GM06990 (cell line): ENCODE measurements around the gene SUPT6H.

Source experiments
- DNase-seq: peaks from one replicate; pipeline ENCODE4 v3.0.0-alpha.2; 2011; ENCODE audit not compliant: insufficient read length; ENCODE audit errors: extremely low read depth
- H3K27me3 ChIP-seq: replicated peaks from 2 replicates; pipeline ENCODE4 v1.6.0; 2011; ENCODE audit warnings: low read length; ENCODE audit not compliant: control insufficient read depth, insufficient read depth
- H3K36me3 ChIP-seq: 2 replicates; pipeline ENCODE4 v1.5.1; 2011; ENCODE audit warnings: low read length; ENCODE audit not compliant: control insufficient read depth, insufficient read depth
- H3K4me3 ChIP-seq: replicated peaks from 2 replicates; pipeline ENCODE4 v1.5.1; 2011; ENCODE audit warnings: low read depth, mild to moderate bottlenecking, control low read depth, low read length
- TF ChIP-seq, protein P1 (sequence below): IDR thresholded peaks from 2 replicates; pipeline ENCODE4 v1.5.1; 2011; ENCODE audit warnings: low read length, control low read depth, mild to moderate bottlenecking, inconsistent platforms; ENCODE audit not compliant: insufficient read depth, poor library complexity, severe bottlenecking

SUPT6H gene

DNA sequence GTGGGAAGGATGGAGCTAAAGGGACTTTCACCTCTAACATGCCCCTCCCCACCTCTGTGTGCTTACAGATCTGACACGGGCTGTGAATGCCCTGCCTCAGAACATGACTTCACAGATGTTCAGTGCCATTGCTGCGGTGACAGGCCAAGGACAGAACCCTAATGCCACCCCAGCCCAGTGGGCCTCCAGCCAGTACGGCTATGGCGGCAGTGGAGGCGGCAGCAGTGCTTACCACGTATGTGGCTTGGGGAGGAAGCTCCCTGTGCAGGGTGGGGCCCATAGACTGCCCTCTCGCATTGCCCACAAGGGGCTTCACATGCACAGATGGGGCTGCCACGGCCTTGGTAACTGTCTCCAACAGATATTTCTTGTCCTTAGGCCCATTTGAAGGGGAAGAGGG is 38.3 kb downstream of the SUPT6H start:
- Histone ChIP-seq H3K4me3 (no peak overlapping the region), H3K27me3 (no peaks in the 10 kb centered on the region), H3K36me3 (peaks cover 66% of the 10 kb centered on the region)
- TF ChIP-seq, protein P1, sequence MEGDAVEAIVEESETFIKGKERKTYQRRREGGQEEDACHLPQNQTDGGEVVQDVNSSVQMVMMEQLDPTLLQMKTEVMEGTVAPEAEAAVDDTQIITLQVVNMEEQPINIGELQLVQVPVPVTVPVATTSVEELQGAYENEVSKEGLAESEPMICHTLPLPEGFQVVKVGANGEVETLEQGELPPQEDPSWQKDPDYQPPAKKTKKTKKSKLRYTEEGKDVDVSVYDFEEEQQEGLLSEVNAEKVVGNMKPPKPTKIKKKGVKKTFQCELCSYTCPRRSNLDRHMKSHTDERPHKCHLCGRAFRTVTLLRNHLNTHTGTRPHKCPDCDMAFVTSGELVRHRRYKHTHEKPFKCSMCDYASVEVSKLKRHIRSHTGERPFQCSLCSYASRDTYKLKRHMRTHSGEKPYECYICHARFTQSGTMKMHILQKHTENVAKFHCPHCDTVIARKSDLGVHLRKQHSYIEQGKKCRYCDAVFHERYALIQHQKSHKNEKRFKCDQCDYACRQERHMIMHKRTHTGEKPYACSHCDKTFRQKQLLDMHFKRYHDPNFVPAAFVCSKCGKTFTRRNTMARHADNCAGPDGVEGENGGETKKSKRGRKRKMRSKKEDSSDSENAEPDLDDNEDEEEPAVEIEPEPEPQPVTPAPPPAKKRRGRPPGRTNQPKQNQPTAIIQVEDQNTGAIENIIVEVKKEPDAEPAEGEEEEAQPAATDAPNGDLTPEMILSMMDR, result no peak
- DNase-seq, result no peak

- Histone ChIP-seq H3K4me3 (no peak overlapping the region), H3K27me3 (no peaks in the 10 kb centered on the region)
- TF ChIP-seq, protein P1, result no peak
These were observed 39.0 kb downstream of the SUPT6H start for GRCh38 chr17:28700830-28701492.

GRCh38 chr17:28702026-28702751 is 40.2 kb downstream of the SUPT6H start:
- Histone ChIP-seq H3K36me3 (peaks cover 62% of the 10 kb centered on the region), H3K4me3 (no peak overlapping the region), H3K27me3 (no peaks in the 10 kb centered on the region)
- no peak for DNase-seq
- TF ChIP-seq, protein P1, result no peak

More at GRCh38 chr17:28700830-28701492, 39.0 kb downstream of the SUPT6H start:
- DNase-seq, result no peak
- H3K36me3 ChIP-seq, result peaks cover 64% of the 10 kb centered on the region

DNA sequence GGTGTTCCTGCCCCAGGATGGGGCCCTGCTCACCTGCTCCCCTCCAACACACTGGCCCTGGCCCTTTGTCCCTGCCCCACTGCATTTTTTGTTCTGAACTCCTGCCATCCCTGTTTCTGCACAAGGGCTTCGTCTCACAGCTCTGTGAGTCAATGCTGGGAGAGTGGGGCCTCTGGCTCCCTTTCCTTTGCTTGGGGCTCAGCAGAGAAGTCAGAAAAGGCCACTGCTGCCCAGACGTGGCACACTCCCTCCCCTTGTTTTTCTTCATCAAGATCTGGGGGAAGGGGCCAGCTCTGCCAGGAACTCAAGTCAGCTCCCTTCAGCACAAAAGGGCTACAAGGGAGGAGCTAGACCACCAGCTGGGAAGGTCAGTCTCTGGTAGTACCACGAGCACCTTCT is 40.7 kb downstream of the SUPT6H start:
- Histone ChIP-seq H3K36me3 (peaks cover 58% of the 10 kb centered on the region), H3K27me3 (no peaks in the 10 kb centered on the region), H3K4me3 (no peak overlapping the region)
- DNase-seq, result no peak
- TF ChIP-seq, protein P1, result no peak

- H3K36me3 ChIP-seq, result peaks cover 50% of the 10 kb centered on the region
- no peak overlapping the region for H3K4me3 ChIP-seq
- H3K27me3 ChIP-seq, result no peaks in the 10 kb centered on the region
- TF ChIP-seq, protein P1, result no peak
- DNase-seq, result no peak
These were observed 41.7 kb downstream of the SUPT6H start for GRCh38 chr17:28703552-28704218.
